Left lung (tissue), 10 donors: Measurements from ENCODE around the gene CAMTA1. TPM values are rescaled to one million over a fixed set of nuclear protein-coding genes. Genes with fewer than 3 reads are reported as not detected.

Experiments
- ATAC-seq: fragments of 200-7000 bp; cut with Tn5 transposase; one replicate; pipeline ENCODE4 v1.9.1; 2020; ENCODE audit warnings: moderate library complexity
- DNase-seq, 4 donors: peaks; one replicate each; pipeline ENCODE4 v3.0.0-alpha.2; 2013 to 2020
- H3K27ac ChIP-seq, 2 donors: fragments of 200-600 bp; sonication (generic) in 1 of 2; one replicate each; pipeline versions ENCODE4 v1.5.0 to v1.8.0; 2020 to 2021
- H3K27me3 ChIP-seq, 2 donors: fragments of 200-600 bp; sonication (generic) in 1 of 2; one replicate each; pipeline versions ENCODE4 v1.5.0 to v1.8.0; 2020 to 2021
- H3K36me3 ChIP-seq, 2 donors: fragments of 200-600 bp; sonication (generic) in 1 of 2; one replicate each; pipeline versions ENCODE4 v1.5.0 to v1.8.0; 2020 to 2021
- H3K4me1 ChIP-seq, 2 donors: fragments of 200-600 bp; one replicate each; pipeline ENCODE4 v1.8.0; 2021
- H3K4me3 ChIP-seq, 2 donors: fragments of 200-600 bp; sonication (generic) in 1 of 2; one replicate each; pipeline versions ENCODE4 v1.5.0 to v1.8.0; 2020 to 2021; ENCODE audit warnings: mild to moderate bottlenecking in 1 of 2
- H3K9me3 ChIP-seq, 2 donors: fragments of 200-600 bp; sonication (generic) in 1 of 2; one replicate each; pipeline versions ENCODE4 v1.5.0 to v1.8.0; 2020 to 2021
- intact Hi-C, 2 donors: fragments of 100-400 bp; cut with DNase I; formaldehyde crosslinking; loops; one replicate each; pipeline versions ENCODE4 v1.11.2 to v1.14.2; 2022
- polyA plus RNA-seq, 6 donors: library from polyadenylated mRNA; unstranded; fragments of 120-200 nt; gene quantifications; one replicate each; pipeline ENCODE4 v1.2.1, GENCODE V29; 2013; ENCODE audit not compliant: insufficient read length in 6 of 6
- total RNA-seq, 2 donors: library from RNA; stranded (reverse); fragmentation: NEBNext Ultra II Directional; extraction: Animal tissue kit (Norgen Biotek cat#: 25700); gene quantifications; one replicate each; pipeline ENCODE4 v1.2.1, GENCODE V29; 2021
- TF ChIP-seq, protein P1 (sequence below), 2 donors: fragments of 200-600 bp; sonication (generic) in 1 of 2; IDR thresholded peaks; one replicate each; pipeline versions ENCODE4 v1.5.0 to v1.8.0; 2021; ENCODE audit warnings: antibody characterized with exemption in 2 of 2
- donor health status: DM: no; HTN: yes; CAD: no.
- donor health status: DM: no; HTN: no; CAD: no.

The CAMTA1 gene
- total and polyA plus RNA-seq, 8 donors = 42.7 to 69.1 (median 49.4) TPM

DNA sequence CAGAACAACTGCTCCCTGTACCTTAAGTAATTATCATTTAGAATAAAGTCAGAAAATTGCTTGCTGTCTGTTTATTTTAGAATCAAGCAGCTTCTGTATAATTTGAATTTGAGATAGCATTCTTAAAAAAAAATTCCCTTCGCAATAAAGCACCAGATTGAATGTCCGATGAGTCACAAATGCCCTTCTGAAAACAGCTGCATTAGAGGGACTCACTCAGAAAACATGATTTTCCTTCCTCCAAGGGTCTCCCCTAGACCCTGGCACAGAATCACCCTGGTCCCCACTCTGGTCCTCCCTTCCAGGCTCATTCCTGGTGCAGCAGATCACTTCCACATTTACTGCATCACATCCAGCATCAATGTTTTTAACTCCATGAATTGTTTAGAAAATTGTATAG, 514.7 kb downstream of the CAMTA1 start:
- Histone ChIP-seq H3K27ac (peak overlapping the region in 1 of 2 donors; percentile 77), H3K36me3 (no peaks in the 10 kb centered on the region), H3K27me3 (peaks cover 0 to 14% of the 10 kb centered on the region in 2 donors), H3K4me3 (no peak overlapping the region), H3K9me3 (peaks cover 0 to 9% of the 10 kb centered on the region in 2 donors), H3K4me1 (no peaks in the 10 kb centered on the region)
- intact Hi-C loops = no loop called here
- ATAC-seq (peak; percentile 29), DNase-seq (no peak)
- TF ChIP-seq, protein P1, sequence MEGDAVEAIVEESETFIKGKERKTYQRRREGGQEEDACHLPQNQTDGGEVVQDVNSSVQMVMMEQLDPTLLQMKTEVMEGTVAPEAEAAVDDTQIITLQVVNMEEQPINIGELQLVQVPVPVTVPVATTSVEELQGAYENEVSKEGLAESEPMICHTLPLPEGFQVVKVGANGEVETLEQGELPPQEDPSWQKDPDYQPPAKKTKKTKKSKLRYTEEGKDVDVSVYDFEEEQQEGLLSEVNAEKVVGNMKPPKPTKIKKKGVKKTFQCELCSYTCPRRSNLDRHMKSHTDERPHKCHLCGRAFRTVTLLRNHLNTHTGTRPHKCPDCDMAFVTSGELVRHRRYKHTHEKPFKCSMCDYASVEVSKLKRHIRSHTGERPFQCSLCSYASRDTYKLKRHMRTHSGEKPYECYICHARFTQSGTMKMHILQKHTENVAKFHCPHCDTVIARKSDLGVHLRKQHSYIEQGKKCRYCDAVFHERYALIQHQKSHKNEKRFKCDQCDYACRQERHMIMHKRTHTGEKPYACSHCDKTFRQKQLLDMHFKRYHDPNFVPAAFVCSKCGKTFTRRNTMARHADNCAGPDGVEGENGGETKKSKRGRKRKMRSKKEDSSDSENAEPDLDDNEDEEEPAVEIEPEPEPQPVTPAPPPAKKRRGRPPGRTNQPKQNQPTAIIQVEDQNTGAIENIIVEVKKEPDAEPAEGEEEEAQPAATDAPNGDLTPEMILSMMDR (IDR thresholded peaks at IDR 0.05) = no peak

DNA sequence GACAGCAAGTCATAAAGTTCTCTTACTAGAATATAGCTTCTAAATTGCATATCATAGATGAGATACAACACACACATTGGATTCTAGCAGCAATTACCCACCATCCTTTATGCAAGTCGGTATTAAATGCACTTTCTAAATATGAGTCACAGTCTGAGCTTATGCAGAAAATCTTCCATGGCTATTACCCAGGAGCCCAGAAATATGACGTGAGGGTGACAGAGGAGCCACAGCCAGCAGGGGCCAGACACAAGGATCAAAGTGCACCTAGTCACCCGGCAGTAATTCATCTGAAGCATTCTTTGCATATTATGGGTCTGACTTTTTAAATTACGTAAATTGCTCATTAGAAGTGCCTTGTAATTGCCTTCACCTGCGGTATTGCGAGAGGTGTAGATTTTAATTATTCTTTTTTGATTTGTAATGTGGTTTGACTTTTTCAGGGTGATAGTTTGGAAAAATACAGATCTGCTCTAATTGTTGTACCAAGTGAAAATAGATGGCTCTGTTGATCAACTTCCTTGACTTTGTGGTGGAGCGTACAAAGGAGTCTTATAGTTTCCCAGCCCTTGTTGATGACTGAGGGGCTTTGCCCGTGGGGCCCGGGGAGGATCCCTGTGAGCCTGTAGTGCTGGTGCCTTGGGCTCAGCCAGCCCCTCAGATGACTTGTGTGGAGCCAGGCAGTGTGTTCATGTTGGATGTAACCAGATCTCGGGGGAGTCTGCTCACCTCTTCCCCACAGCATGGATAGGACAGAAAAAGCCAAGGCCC, 515.8 kb downstream of the CAMTA1 start:
- H3K4me1 ChIP-seq = no peaks in the 10 kb centered on the region
- TF ChIP-seq, protein P1 (IDR thresholded peaks at IDR 0.05) = no peak
- intact Hi-C loops = no loop called here
- no peak overlapping the region for H3K4me3 ChIP-seq
- no peak for DNase-seq
- H3K27me3 ChIP-seq = peaks cover 0 to 14% of the 10 kb centered on the region in 2 donors
- ATAC-seq = no peak
- H3K36me3 ChIP-seq = no peaks in the 10 kb centered on the region
- no peak overlapping the region for H3K27ac ChIP-seq
- peaks cover 0 to 9% of the 10 kb centered on the region in 2 donors for H3K9me3 ChIP-seq

DNA sequence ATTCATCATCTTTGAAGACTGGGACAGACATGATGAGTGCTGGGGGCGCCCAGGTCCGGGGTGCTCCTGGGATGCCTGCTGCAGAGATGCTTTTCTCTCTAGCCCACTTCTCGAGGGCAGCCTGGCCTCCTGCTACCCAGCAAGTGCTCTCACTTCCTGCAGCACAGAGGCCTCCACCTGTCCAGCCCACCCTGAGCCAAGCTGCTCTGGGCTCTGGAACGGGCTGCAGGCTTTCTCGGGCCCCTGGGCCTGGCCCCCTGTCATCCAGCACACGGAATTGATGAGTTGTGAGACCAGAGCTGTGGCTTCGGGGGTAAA, 516.4 kb downstream of the CAMTA1 start:
- Histone ChIP-seq H3K27ac (no peak overlapping the region), H3K9me3 (peaks cover 0 to 7% of the 10 kb centered on the region in 2 donors), H3K4me1 (no peaks in the 10 kb centered on the region), H3K4me3 (no peak overlapping the region), H3K36me3 (no peaks in the 10 kb centered on the region), H3K27me3 (peaks cover 0 to 14% of the 10 kb centered on the region in 2 donors)
- intact Hi-C loops = no loop called here
- ATAC-seq (no peak), DNase-seq (no peak)
- TF ChIP-seq, protein P1 (IDR thresholded peaks at IDR 0.05) = no peak

DNA sequence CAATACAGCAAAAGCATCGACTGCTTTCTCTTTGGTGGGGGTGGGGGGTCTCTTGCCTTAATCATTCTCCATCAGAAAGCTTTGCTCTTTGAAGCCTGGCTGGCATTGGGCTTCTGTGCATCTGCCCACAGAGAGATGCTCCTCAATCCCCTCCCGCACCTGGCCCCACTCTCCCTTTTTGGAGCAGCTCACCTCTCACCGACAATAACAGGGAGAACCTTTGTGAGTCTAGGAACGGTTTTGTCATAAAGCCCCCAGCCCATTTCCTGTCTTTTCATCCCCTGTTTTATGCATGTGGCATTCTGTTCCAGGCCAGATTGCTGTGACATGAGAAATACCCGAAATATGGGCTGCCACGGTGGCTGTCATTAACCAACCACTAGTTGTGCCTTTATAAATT, 516.9 kb downstream of the CAMTA1 start:
- Histone ChIP-seq H3K27ac (no peak overlapping the region), H3K36me3 (no peaks in the 10 kb centered on the region), H3K4me1 (no peaks in the 10 kb centered on the region), H3K9me3 (peaks cover 0 to 6% of the 10 kb centered on the region in 2 donors), H3K27me3 (peaks cover 0 to 14% of the 10 kb centered on the region in 2 donors), H3K4me3 (no peak overlapping the region)
- intact Hi-C loops = no loop called here
- DNase-seq (no peak), ATAC-seq (no peak)
- TF ChIP-seq, protein P1 (IDR thresholded peaks at IDR 0.05) = no peak

DNA sequence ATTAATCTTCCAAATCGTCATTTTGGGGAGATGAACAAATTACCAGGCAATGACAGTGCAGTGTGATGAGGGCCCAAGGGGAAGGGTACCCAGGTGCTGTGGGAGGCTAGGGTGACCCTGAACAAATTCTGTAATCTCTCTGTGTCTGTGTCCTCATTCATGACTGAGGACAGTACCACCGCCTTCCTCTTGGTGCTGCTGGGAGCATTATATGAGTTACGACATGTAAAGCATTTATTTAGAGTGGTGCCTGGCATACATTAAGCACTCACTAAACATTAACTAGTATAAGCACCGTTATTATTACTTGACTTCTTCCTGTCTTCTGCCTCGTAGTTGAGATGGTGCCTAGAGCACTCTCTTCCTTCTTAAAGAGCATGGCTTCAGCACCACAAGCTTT, 517.6 kb downstream of the CAMTA1 start:
- TF ChIP-seq, protein P1 (IDR thresholded peaks at IDR 0.05) = no peak
- Histone ChIP-seq H3K4me1 (no peaks in the 10 kb centered on the region), H3K27me3 (peaks cover 0 to 14% of the 10 kb centered on the region in 2 donors), H3K36me3 (no peaks in the 10 kb centered on the region), H3K4me3 (no peak overlapping the region), H3K27ac (no peak overlapping the region), H3K9me3 (peaks cover 0 to 9% of the 10 kb centered on the region in 2 donors)
- intact Hi-C loops = no loop called here
- ATAC-seq (no peak), DNase-seq (no peak)
